ENCODE data around the gene KDM4E. TPM values are rescaled to one million over a fixed set of nuclear protein-coding genes. Genes with fewer than 3 reads are reported as not detected.

Gene KDM4E
- total RNA-seq = not detected
- under 1 TPM; 0.23 to 0.37 (median 0.28) TPM for polyA plus RNA-seq (ENCODE audit: insufficient read length in 6 of 6)
- long read RNA-seq, donor 1 = 0 reads
- long read RNA-seq, donor 2 = 0 reads
- long read RNA-seq, donor 3 = 0 reads
- long read RNA-seq, donor 4 = 0 reads
- long read RNA-seq, donor 5, partial matches to known transcripts = 0 of 1 reads
- long read RNA-seq, donor 5, other reads (novel, unspliced or antisense) = 0 of 1 reads
- long read RNA-seq, donor 6 = 0 reads
- long read RNA-seq, donor 7 = 0 reads
- long read RNA-seq, donor 8, partial matches to known transcripts = 0 of 1 reads
- long read RNA-seq, donor 8, other reads (novel, unspliced or antisense) = 0 of 1 reads
- long read RNA-seq, donor 9 = 0 reads
- long read RNA-seq, donor 10 = 0 reads
- long read RNA-seq, donor 11 = 0 reads
- long read RNA-seq, donor 12 = 0 reads

DNA sequence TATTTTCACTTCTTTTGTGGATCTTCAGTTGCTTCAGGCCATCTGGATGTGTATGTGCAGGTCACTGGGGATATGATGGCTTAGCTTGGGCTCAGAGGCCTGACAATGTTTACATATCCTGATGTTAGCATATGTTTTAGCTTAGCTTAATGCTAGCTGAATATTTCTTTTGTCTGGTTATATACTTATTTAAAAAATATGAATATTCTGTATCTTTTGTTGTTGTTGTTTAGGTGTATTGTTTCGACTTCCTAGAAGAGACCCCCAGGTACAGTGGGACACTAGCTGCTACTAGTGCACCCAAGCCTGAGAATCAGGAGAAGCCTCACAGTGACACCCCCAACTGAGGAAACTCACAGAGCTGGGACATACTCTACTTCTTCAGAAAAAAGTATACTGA is at the start of gene KDM4E:
TSS of gene KDM4E (plus strand) at position 301 of the 400 bp plus-strand sequence. CDS start 300 bp downstream, outside the sequence.
- Histone ChIP-seq H3K4me1 (no peaks in the 10 kb centered on the region), H3K36me3 (no peaks in the 10 kb centered on the region), H3K9me3 (no peaks in the 10 kb centered on the region), H3K27me3 (no peaks in the 10 kb centered on the region), H3K27ac (no peak within 1 kb of the TSS), H3K4me3 (no peak within 1 kb of the TSS)
- ATAC-seq (no peak), DNase-seq (no peak)
- TF ChIP-seq, protein P1, sequence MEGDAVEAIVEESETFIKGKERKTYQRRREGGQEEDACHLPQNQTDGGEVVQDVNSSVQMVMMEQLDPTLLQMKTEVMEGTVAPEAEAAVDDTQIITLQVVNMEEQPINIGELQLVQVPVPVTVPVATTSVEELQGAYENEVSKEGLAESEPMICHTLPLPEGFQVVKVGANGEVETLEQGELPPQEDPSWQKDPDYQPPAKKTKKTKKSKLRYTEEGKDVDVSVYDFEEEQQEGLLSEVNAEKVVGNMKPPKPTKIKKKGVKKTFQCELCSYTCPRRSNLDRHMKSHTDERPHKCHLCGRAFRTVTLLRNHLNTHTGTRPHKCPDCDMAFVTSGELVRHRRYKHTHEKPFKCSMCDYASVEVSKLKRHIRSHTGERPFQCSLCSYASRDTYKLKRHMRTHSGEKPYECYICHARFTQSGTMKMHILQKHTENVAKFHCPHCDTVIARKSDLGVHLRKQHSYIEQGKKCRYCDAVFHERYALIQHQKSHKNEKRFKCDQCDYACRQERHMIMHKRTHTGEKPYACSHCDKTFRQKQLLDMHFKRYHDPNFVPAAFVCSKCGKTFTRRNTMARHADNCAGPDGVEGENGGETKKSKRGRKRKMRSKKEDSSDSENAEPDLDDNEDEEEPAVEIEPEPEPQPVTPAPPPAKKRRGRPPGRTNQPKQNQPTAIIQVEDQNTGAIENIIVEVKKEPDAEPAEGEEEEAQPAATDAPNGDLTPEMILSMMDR (IDR thresholded peaks at IDR 0.05) = no peak
- intact Hi-C loops (cut with DNase I) = no loop called here

DNA sequence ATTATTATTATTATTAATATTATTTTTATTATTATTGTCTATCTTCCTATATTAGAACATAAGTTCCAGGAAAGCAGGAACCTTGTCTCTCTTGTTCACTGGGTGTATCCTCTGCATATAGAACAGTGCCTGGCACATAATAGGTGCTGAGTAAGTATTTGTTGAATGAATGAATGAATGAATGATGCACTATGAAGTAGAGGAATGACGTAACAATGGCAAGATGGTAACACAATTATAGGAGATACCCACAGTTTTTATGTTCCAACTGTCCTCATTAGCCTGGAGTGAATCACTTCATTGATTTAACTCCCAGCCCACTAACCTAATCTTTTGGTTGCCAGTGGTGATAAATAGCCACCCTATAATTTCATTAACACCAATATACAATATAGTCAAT is 49.5 kb upstream of the KDM4E start:
- TF ChIP-seq, protein P1 (IDR thresholded peaks at IDR 0.05) = no peak
- no peak for DNase-seq
- Histone ChIP-seq H3K27me3 (no peaks in the 10 kb centered on the region), H3K9me3 (no peaks in the 10 kb centered on the region), H3K27ac (no peak overlapping the region), H3K4me1 (peaks cover 9 to 20% of the 10 kb centered on the region in 2 donors), H3K4me3 (no peak overlapping the region), H3K36me3 (peaks cover 0 to 12% of the 10 kb centered on the region in 2 donors)
- intact Hi-C loops (cut with DNase I) = loop anchor here in 1 of 2 donors (10.0 kb wide), 1 partner anchor 169 kb away; no protein-coding TSS in a partner anchor
- ATAC-seq = no peak

DNA sequence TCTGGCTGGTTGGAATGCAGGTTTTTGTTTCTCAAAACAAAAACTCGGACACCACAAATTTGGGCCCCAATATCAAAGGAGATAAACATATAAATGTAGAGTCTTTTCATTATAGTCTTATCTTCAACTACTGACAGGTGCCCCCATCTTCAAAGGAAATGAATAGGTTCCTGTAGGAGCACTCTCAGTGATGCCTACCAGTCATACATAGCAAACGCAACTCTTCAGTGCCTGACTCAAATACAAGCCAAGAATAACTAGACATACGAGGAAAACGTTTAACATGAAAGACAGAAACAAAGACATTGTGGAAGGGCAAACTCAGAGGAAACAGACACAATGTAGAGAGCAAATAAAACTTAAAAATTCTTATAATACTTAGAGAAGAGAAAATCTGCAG is 37.7 kb upstream of the KDM4E start:
- no peak for DNase-seq
- intact Hi-C loops (cut with DNase I) = no loop called here
- H3K27ac ChIP-seq = no peak overlapping the region
- no peak for ATAC-seq
- H3K27me3 ChIP-seq = no peaks in the 10 kb centered on the region
- no peak overlapping the region for H3K4me3 ChIP-seq
- H3K36me3 ChIP-seq = no peaks in the 10 kb centered on the region
- TF ChIP-seq, protein P1 (IDR thresholded peaks at IDR 0.05) = no peak
- H3K4me1 ChIP-seq = no peaks in the 10 kb centered on the region
- no peaks in the 10 kb centered on the region for H3K9me3 ChIP-seq

DNA sequence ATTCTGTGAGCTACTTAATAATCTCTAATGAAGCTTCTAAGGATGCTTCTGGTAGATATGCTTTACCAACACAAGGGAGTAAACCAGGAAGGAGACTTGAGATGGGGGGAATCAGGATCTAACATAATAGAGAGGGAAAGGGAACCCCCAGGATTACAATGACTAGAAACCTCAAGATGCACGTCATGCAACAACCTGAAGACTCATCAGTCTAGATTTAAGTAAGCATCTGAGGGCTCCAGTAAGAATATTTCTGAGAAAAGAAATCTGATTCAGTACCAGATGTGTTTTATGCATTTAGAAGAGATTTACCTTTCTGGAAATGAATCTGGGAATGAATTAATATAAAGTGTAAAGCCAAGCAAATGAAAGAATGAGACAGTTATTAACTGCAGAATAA is 36.3 kb upstream of the KDM4E start:
- ATAC-seq (no peak), DNase-seq (no peak)
- H3K36me3 ChIP-seq = no peaks in the 10 kb centered on the region
- H3K27me3 ChIP-seq = no peaks in the 10 kb centered on the region
- intact Hi-C loops (cut with DNase I) = no loop called here
- TF ChIP-seq, protein P1 (IDR thresholded peaks at IDR 0.05) = no peak
- no peaks in the 10 kb centered on the region for H3K4me1 ChIP-seq
- H3K9me3 ChIP-seq = no peaks in the 10 kb centered on the region
- H3K4me3 ChIP-seq = no peak overlapping the region
- no peak overlapping the region for H3K27ac ChIP-seq

DNA sequence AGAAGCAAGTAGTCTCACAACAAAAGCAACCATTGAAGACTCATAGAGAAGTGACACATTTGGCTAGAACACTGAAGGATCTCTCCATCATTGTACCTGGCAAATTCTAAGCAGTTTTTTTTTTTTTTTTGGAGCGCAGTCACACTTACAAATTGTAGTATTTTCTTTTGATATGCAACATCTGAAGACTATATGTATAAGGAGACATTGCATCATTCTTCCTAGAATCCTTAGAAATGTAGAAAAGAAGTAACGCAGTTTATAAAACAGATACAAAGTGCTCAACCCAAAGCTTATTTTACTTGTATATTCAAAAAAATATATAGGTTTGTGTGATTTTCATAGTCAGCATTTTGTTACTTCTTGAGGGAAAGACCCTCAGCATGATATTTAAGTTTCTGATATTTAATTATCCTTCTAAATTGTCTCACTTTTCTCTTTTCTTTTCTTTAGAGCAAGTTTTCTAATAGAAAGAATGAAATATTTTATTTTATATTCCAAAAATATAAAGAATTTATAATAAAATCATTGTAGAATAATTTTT is 31.6 kb upstream of the KDM4E start:
- Histone ChIP-seq H3K36me3 (peaks cover 0 to 5% of the 10 kb centered on the region in 2 donors), H3K27me3 (no peaks in the 10 kb centered on the region), H3K4me1 (no peaks in the 10 kb centered on the region), H3K9me3 (no peaks in the 10 kb centered on the region), H3K27ac (no peak overlapping the region), H3K4me3 (no peak overlapping the region)
- intact Hi-C loops (cut with DNase I) = no loop called here
- DNase-seq (no peak), ATAC-seq (no peak)
- TF ChIP-seq, protein P1 (IDR thresholded peaks at IDR 0.05) = no peak

All from left lung (tissue), 14 donors.